NCI-H1930 (cell line): ENCODE results near the gene GTF3C1.
"Not testable (repeated sequence)": the region's sequence is repeated elsewhere in the genome, so short reads cannot be mapped to it uniquely, and the experiment has no call there.

Source experiments
- DNase-seq, 2 experiments: peaks; one replicate each; lab custom pipeline; 2025; lab: John Stamatoyannopoulos, UW

The GTF3C1 gene

DNA sequence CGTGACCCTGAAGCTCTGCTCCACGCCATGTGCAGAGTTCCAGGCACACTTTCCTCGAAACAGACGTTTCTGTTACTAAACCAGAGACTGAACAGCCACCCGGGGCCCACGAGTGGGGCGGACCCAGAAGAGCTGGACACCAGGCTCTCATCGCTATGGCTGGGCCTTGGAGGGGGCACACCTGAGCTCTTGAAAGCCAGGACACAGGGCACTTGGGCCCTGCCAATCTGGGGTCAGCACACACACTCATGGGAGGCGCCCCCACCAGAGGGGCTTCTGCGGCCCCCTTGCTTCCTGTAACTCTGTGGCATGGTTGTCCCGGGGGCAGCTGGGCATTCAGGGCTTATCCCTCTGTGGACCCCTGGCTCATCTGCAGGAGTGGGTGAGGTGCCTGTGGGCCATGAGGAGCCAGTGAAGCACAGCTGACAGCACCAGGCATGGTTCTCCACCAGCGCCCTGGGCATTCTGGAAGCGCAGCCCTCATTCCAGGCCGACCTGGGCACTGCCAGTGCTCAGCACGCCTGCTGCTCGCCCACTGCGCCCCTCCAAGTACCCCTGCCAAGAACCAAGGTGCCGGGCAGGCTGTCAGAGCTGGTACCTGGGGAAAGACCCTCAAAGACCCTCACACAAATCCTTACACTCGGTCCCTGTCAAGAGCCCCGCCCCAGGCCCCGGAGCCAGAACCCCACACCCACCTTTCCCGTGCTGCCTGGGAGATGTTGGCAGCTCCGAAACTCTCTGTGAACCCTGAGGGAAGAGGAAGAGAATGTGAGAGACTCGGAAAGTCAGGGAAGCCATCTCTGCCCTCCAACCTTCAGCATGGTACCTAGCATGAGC lies 86.6 kb downstream of the GTF3C1 start:
- DNase-seq: no peak

DNA sequence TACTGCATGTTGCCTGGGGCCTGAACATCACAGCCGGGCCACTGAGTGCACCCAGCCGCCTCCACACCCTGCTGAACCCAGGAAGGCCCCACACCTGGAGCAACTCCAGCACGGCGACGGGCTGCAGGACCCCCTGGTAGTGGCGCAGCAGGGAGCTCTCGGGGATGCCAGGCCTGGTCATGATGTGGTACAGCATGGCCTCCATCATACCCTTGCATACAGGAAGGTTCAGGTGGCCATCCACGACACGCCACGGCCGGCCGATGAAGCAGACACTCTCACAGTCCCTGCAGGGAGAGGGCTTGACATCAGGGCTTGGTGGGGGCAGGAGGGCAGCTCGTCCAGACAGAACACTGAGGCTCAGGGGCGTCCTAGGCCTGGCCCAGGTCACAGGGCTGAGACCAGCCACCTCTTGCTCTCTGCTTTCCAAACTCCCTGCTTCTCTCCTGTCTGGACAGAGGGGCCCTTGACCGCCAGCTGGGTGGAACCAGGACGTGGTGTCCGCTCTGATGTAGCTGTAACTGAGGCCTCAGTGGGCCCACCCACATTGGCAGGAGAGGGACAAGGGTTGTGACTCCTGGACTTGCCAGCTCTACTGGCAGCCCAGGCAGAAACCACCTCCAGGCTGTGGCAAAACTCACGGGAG lies 87.4 kb downstream of the GTF3C1 start:
- DNase-seq: no peak

- DNase-seq: no peak
These were observed 88.1 kb downstream of the GTF3C1 start for GRCh38 chr16:27461483-27462171.

DNA sequence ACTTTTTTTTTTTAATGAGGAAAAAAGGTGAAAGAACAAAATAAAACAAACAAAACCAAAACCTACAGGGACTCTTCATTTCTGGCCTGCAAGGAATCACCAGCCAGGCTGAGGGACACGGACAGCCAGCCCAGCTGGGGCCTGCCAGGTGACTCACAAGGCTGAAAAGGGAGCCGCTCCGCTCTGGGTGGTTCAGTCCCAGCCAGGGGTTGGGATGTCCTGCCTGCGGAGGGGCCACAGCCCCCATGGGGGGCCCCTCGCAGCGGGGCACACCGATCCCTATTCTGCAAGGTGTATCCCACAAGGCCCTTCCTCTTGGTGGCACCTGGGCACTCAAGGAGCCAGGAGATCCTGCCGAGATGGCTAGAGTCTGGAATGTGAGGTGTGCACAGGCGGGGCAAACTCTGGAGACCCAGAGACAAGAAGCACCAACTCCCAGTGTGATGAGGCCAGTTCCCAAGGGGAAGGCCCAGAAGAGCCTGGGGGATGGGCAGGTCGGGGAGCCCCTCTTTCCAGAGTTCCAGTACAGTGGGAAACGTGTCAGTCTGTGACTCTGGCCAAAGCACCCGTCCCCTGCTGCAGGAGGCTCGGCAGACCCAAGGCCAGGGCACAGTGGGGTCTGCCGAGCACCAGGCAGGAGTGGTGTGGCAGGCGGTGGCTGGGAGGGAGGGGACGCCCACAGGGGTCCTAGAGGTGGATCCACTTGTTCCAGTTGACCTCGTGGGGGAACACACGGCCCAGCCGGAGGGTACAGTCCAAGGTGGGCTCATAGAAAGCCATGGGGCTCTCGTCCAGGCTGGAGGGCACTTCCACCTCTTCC lies 88.8 kb downstream of the GTF3C1 start:
- DNase-seq: no peak

DNA sequence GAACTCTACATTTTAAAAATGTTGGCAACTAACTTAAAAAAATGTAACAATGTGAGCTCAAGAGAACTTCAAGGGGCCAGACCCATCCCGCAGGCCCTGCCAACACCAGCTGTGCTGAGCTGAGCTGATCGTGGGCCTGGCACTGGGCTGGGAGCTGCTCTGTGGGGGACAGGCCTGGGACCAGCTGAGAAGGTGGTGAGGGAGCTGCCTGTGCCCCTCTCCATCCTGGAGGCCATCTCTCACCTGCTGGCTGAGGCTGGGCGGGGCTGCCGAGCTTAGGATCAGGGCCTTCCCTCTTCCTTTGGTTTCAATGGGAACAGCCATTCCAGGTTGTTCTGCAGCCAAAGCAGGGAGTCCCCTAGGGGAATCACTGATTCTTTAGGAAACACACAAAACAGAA lies 89.5 kb downstream of the GTF3C1 start:
- no peak for DNase-seq

DNA sequence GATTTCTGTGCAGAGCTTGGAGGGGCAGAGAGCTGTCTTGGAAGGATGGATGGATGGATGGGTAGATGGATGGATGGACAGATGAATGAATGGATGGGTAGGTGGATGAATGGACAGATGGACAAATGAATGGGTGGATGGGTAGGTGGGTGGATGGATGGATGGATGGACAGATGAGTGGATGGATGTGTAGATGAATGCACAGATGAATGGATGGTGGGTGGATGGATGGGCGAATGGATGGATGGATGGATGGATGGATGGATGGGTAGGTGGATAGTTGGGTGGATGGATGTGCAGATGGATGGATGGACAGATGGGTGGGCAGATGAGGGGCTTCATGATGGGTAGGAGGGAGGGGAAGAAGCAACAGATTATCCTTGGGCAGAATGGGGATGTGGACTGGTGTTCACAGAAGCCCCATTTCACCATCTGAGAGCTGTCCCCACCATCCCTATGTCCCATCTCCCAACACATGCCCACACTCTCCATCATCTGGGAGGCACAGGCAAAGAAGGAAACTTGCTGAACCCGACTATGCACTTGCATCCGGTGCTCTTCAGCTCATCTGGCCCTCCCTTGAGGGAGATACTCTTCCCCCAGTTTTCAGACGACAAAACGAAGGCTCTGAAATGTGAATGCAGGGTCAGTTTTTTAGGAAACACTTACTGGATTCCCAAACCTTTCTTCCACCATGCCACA lies 90.6 kb downstream of the GTF3C1 start:
- DNase-seq: no peak

GRCh38 chr16:27458258-27458657 lies 91.5 kb downstream of the GTF3C1 start:
- DNase-seq: no peak

DNA sequence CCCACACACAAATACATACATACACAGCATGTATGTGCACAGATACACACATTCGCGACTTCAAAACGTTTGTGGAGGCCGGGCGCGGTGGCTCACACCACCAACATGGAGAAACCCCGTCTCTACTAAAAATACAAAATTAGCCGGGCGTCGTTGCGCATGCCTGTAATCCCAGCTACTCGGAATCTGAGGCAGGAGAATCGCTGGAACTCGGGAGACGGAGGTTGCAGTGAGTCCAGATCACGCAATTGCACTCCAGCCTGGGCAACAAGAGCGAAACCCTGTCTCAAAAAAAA lies 92.2 kb downstream of the GTF3C1 start:
- DNase-seq: not testable (repeated sequence)

DNA sequence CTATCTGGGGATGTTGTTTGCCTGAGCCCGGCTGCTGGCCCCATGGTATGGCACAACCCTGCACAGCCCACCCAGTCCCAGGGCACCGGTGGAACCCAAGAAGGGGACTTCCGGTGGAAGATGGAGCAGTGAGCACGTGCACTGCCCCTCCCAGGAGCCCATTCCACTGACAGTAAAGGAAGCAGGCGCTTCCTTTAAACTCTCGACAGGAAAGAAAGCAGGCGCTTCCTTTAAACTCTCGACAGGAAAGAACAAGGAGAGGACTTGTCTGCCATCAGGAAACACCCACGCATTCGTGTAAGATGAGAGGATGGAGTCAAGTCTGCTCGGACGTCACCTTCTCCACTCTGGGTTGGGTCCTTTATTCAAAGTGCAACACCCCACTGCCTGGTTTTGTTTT lies 94.0 kb downstream of the GTF3C1 start:
- no peak for DNase-seq

DNA sequence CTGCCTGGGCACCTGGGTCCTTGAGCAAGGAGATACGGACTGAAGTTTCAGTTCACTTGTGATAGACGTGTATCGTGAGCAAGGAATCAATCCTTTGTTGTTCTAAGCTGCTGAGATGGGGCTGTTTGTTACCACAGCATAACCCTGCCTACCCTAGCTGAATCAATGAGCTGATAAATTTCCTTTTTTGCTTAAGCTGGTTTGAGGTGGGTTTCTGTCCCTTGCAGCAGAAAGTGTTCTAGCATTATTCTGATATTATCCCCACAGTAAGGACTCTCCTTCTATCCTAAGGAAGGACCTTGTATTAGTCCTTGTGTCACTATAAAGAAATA lies 96.3 kb downstream of the GTF3C1 start:
- no peak for DNase-seq

DNA sequence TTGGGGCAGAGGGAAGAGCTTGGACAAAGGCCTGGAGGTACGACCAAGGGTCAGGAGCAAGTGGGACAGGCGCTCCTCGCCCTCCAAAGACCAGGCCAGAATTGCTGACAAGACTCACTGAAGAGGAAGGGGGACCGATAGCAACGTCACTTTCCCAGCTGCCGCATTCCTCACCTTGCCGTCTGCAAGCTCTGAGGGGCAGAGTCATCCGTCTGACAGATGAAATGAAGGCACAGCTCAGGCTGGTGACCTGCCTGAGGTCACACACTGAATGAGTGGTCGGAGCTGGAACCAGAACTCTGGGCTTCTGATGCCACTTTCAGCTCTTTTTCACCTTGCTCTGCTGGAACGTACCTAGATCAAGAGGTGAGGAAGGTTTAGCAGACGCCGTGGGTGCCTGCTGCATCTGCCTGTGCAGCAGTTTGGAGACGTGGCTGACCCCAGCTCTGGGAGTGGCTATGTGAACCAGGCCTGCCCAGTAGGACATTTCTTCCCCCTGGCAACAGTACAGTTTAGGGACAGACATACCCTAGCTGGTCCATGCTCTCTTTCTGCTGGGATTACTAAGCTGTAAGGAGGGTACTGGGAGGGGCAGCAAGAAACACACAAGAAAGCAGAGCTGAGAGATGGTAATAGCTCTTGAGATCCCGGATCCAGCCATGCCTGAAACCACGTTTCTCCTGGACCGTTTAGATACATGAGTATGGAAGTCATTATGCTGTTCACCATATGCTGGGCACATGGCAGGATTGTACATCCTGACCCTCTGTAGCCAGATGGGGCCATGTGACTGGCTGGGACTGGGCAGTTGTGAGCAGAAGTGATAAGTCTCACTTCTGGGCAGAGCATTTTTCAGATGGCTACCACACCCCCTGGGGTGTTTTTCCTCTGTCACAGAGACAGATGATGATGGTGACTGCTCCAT lies 96.9 kb downstream of the GTF3C1 start:
- no peak for DNase-seq

GRCh38 chr16:27450196-27450549 lies 99.5 kb downstream of the GTF3C1 start:
- DNase-seq: no peak

DNA sequence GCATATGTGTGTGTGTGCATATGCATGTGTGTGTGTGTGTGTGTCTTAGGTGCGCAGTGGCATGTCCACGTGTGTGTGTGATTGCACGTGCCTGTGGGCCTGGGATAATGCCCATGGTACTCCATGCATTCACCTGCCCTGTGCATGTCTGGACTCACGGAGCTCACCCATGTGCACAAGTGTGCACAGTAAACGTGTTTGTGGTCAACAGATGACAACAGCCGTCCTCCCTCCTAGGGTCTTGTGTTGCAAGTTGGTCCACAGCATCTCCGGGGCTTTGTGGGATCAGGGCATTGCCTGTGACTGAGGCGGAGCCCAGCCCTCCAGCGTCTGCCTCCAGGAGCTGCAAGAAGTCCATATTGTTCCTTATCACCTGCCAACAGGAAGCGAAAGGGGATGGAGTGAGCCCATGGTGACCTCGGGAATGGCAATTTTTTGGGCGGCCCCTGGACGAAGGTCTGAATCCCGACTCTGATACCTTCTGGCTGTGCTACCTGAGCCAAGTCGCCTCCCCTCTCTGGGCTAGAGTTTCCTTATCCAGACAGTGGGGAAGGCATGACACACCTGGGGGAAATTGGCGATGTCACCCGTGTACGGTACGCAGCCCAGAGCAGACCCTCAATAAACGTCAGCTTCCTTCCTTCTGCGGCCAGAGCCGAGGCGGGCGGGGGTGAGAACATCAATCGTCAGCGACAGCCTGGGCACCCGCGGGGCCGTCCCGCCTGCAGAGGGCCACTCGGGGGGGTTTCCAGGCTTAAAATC lies 100.1 kb downstream of the GTF3C1 start:
- no peak for DNase-seq

- DNase-seq: no peak
These were observed 100.9 kb downstream of the GTF3C1 start for GRCh38 chr16:27448532-27449433.

DNA sequence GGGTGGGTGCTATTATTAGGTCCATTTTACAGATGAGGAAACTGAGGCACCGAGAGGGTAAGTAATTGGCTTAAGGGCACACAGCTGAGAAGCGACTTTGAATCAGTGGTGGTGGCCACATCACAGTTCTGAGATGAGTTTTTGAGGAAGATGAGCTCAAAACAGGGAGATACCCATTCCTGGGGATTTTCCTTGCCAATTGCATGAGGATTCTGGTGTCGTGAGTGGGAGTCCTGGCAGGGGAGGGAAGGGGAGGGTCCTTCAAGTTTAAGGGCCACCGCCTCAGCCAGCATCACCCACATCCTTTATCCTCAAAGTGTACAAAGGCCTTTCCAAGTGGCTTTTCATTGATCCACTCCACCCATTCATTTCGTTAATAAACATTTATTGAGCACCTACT lies 102.4 kb downstream of the GTF3C1 start:
- no peak for DNase-seq

GRCh38 chr16:27446721-27447120 lies 103.0 kb downstream of the GTF3C1 start:
- no peak for DNase-seq

- no peak for DNase-seq
These were observed 104.1 kb downstream of the GTF3C1 start for GRCh38 chr16:27445502-27446175.

DNA sequence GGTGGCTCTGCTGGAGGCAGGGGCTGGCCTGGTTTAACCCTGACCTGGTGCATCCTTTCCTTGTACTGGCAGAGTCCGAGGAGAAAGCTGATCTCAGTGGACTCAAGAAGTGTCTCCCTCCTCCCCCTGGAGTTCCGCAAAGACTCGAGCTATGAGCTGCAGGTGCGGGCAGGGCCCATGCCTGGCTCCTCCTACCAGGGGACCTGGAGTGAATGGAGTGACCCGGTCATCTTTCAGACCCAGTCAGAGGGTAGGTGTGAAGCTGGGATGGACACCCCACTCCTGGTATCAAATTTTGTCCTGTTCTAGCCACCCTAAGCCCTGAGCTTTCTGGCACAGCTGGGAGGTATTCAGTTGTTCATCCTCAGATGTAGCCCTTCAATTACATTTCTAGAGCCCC lies 105.2 kb downstream of the GTF3C1 start:
- no peak for DNase-seq

GRCh38 chr16:27444015-27444414 lies 105.7 kb downstream of the GTF3C1 start:
- no peak for DNase-seq
